Heart left ventricle (tissue), 16 donors: Measurements from ENCODE around the gene RSPRY1. TPM values are rescaled to one million over a fixed set of nuclear protein-coding genes. Genes with fewer than 3 reads are reported as not detected.
A peak's percentile ranks its signal among the peaks of the same experiment; 100 is the strongest.

Source experiments
- ATAC-seq, 4 donors: fragments of 200-7000 bp; cut with Tn5 transposase; one replicate each; pipeline ENCODE4 v1.9.1; 2020 to 2022; ENCODE audit warnings: moderate library complexity in 4 of 4, mild to moderate bottlenecking in 3 of 4, moderate number of reproducible peaks in 1 of 4
- DNase-seq, 5 donors: peaks; one replicate each; pipeline ENCODE4 v3.0.0-alpha.2; 2020
- H3K27ac ChIP-seq, 12 donors: fragments of 200-600 bp; sonication (generic) in 4 of 12; one replicate each; pipeline versions ENCODE4 v1.5.0 to v1.8.0; 2016 to 2022; ENCODE audit warnings: mild to moderate bottlenecking in 2 of 12
- H3K27me3 ChIP-seq, 9 donors: fragments of 200-600 bp; sonication (generic) in 2 of 9; one replicate each; pipeline versions ENCODE4 v1.5.1 to v1.8.0; 2016 to 2022; ENCODE audit warnings: mild to moderate bottlenecking in 3 of 9
- H3K36me3 ChIP-seq, 9 donors: fragments of 200-600 bp; sonication (generic) in 2 of 9; one replicate each; pipeline versions ENCODE4 v1.5.0 to v1.8.0; 2018 to 2022; ENCODE audit warnings: mild to moderate bottlenecking in 2 of 9
- H3K4me1 ChIP-seq, 12 donors: fragments of 200-600 bp; sonication (generic) in 4 of 12; one replicate each; pipeline versions ENCODE4 v1.5.0 to v1.8.0; 2016 to 2022; ENCODE audit warnings: mild to moderate bottlenecking in 3 of 12
- H3K4me3 ChIP-seq, 12 donors: fragments of 200-600 bp; sonication (generic) in 4 of 12; one replicate each; pipeline versions ENCODE4 v1.5.0 to v1.8.0; 2017 to 2022; ENCODE audit warnings: mild to moderate bottlenecking in 9 of 12, moderate library complexity in 4 of 12
- H3K9me3 ChIP-seq, 12 donors: fragments of 200-600 bp; sonication (generic) in 4 of 12; one replicate each; pipeline versions ENCODE4 v1.5.0 to v1.8.0; 2016 to 2022; ENCODE audit warnings: mild to moderate bottlenecking in 1 of 12
- CTCF ChIP-seq, 12 donors: fragments of 200-600 bp; sonication (generic) in 4 of 12; IDR thresholded peaks; one replicate each; pipeline versions ENCODE4 v1.5.0 to v1.8.0; 2018 to 2022; ENCODE audit warnings: antibody characterized with exemption in 12 of 12, mild to moderate bottlenecking in 5 of 12
- POLR2A ChIP-seq, 2 donors: fragments of 450-650 bp; IDR thresholded peaks; one replicate each; pipeline ENCODE4 v1.6.1; 2017; ENCODE audit warnings: antibody characterized with exemption in 2 of 2, mild to moderate bottlenecking in 2 of 2, moderate library complexity in 2 of 2
- WGBS, 4 donors: extraction: QIAGEN DNeasy Blood & Tissue Kit in 2 of 4; methylation state at CpG; one replicate each; pipeline versions ENCODE4 v1.1.5 to v1.1.7; 2013 to 2018; 5-methylcytosine and 5-hydroxymethylcytosine counted together
- intact Hi-C, 10 donors: fragments of 100-400 bp; cut with DNase I; formaldehyde crosslinking; loops; one replicate each; pipeline versions ENCODE4 v1.11.1 to v1.14.2; 2022
- polyA plus RNA-seq, 2 donors: library from polyadenylated mRNA; stranded (reverse); fragments of 200-250 nt; gene quantifications; one replicate each; pipeline ENCODE4 v1.2.3, GENCODE V29; 2013
- total RNA-seq, 9 donors: library from RNA; depleted of rRNA in 2 of 9; stranded (reverse); fragments of >200 nt in 2 of 9; fragmentation: NEBNext Ultra II Directional in 3 of 9; extraction: Animal tissue kit (Norgen Biotek cat#: 25700) in 3 of 9; gene quantifications; one replicate each; pipeline versions ENCODE4 v1.1.0 to v1.2.4, GENCODE V29; 2016 to 2023
- donor health status: ischemic (EF 13 %, LVEDD 7.1; RV severe dilation, severe dysfunction).
- donor health status: healthy with polysubstance abuse.
- donor health status: DM: no; HTN: yes; CAD: no.
- donor health status: DM: no; HTN: no; CAD: no.
- donor health status: ischemic (EF 25% LVEDD 6.9; RV normal size, moderate dysfunction).
- donor health status: ischemic (EF 25% LVEDD 5.7; RV mildly dilated, moderate dysfunction).
- donor health status: healthy.
- donor health status: DM: yes; HTN: yes; CAD: no.
- donor health status: ischemic (EF 35%, LVEDD 5.7; RV mildly dilated, moderate dysfunction).
- donor health status: nonischemic (EF 11% LVEDD 7.7; RV severe dilation, severe dysfunction).
- donor health status: DM: yes; HTN: yes; CAD: no.
- donor health status: PGD.
- donor health status: ischemic (EF 29% LVEDD 5.4; RV normal size, mild dysfunction).
- donor health status: nonischemic (EF 23%, LVEDD 6.1; RV moderate dilation, normal function).

Gene RSPRY1
- total and polyA plus RNA-seq, 11 donors, result 5.4 to 22.9 (median 17.1) TPM

- H3K27me3 ChIP-seq, result peaks cover 0 to 35% (median 7%) of the 10 kb centered on the region in 9 donors
- ATAC-seq, result peak in 3 of 4 donors; percentile 7 to 29 (median 17)
- 62 to 69% (median 66%) methylated on average over 24 of the region's 24 CpGs for WGBS, 4 donors
- peaks cover 0 to 15% (median 10%) of the 10 kb centered on the region in 12 donors for H3K4me1 ChIP-seq
- no peak for TF ChIP-seq POLR2A (IDR thresholded peaks at IDR 0.05)
- TF ChIP-seq CTCF (IDR thresholded peaks at IDR 0.05), result no peak
- peak in 2 of 5 donors; percentile 26 to 46 for DNase-seq
- no peaks in the 10 kb centered on the region for H3K9me3 ChIP-seq
- no peaks in the 10 kb centered on the region for H3K36me3 ChIP-seq
- H3K4me3 ChIP-seq, result peak overlapping the region in 11 of 12 donors; percentile 27 to 71 (median 58)
- intact Hi-C loops, result loop anchor here in 1 of 10 donors (5.0 kb wide), 1 partner anchor 41 kb away; no protein-coding TSS in a partner anchor
- H3K27ac ChIP-seq, result peak overlapping the region in 3 of 12 donors; percentile 34 to 42 (median 34)
Measured at GRCh38 chr16:57283214-57283958, 97.3 kb downstream of the RSPRY1 start.

DNA sequence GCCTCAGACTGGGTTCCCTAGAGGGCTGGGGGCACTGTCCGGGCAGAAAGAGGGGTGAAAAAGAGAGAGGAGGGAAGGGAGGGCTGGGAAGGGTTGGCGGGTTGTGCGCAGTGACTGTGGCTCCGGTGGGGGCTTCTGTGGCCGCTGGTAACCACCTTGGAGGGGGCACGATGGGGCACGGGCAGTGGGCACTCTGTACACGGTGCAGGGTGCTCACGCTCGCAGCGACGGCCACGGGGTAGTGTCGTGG, 97.8 kb downstream of the RSPRY1 start:
- intact Hi-C loops, result loop anchor here in 1 of 10 donors (5.0 kb wide), 1 partner anchor 42 kb away; no protein-coding TSS in a partner anchor

DNA sequence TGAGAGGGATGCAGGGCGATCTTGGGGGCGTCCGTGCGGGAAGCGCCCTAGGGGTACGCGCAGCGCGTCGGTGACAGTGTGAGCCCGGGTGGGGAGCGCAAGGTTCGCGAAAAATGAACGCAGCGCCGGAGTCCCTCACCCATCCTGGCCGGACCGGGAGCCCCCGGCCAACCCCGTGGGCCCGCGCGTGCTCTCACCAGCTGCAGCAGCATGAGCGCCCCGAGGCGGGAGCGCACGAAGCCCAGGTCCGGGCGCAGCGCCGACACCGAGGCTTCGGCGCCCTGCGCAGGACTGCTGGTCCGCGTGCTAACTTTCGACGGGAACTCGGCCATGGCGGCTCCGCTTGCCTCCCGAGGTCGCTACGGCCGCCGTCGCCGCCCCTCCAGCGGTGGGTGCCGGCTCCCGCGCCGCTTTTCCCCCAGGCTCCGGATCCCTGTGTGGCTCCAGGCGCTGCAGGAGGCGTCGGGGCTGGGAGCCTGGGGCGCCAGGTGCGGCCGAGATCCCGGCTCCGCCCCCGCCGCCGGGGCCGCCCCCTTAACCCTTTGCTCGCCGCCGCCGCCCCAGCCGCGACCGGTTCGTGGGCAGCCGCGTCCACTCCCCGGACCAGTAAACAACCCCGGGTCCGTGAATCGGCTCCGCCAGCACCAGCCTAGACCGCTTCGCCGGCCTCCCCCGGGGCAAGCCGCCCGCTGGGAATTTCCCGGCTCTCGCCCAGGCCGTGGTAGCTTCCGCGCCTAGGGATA, 98.3 kb downstream of the RSPRY1 start, which contains the start of gene PLLP:
TSS of gene PLLP (minus strand) at position 464 of the 743 bp plus-strand sequence. CDS start at position 332, 132 bp downstream.
- TF ChIP-seq CTCF (IDR thresholded peaks at IDR 0.05) (no peak), POLR2A (IDR thresholded peaks at IDR 0.05) (no peak)
- Histone ChIP-seq H3K9me3 (no peaks in the 10 kb centered on the region), H3K27ac (peak within 1 kb of the TSS in 4 of 12 donors; percentile 0 to 42 (median 34)), H3K4me3 (peak within 1 kb of the TSS; percentile 27 to 71 (median 58)), H3K4me1 (peaks cover 0 to 15% (median 10%) of the 10 kb centered on the region in 12 donors), H3K27me3 (peaks cover 0 to 35% (median 7%) of the 10 kb centered on the region in 9 donors), H3K36me3 (no peaks in the 10 kb centered on the region)
- intact Hi-C loops, result loop anchor here in 1 of 10 donors (5.0 kb wide), 1 partner anchor 42 kb away; no protein-coding TSS in a partner anchor
- WGBS, 4 donors, result 1 to 2% (median 2%) methylated on average over 26 to 95 of the region's 95 CpGs
- DNase-seq, result peak in 3 of 5 donors; percentile 34 to 70 (median 36)
- peak in 3 of 4 donors; percentile 43 to 74 (median 71) for ATAC-seq

More for the DNA sequence above, 97.8 kb downstream of the RSPRY1 start:
- TF ChIP-seq CTCF (IDR thresholded peaks at IDR 0.05) (no peak), POLR2A (IDR thresholded peaks at IDR 0.05) (no peak)
- Histone ChIP-seq H3K27me3 (peaks cover 0 to 35% (median 7%) of the 10 kb centered on the region in 9 donors), H3K4me3 (peak overlapping the region; percentile 27 to 71 (median 58)), H3K9me3 (no peaks in the 10 kb centered on the region), H3K36me3 (no peaks in the 10 kb centered on the region), H3K4me1 (peaks cover 0 to 15% (median 10%) of the 10 kb centered on the region in 12 donors), H3K27ac (peak overlapping the region in 4 of 12 donors; percentile 0 to 42 (median 34))
- DNase-seq, result peak in 1 of 5 donors; percentile 19
- 16 to 31% (median 23%) methylated on average over 6 to 14 of the region's 14 CpGs for WGBS, 4 donors
- peak in 2 of 4 donors; percentile 17 to 33 for ATAC-seq
